NCI-H2107 (cell line): ENCODE data around the gene GPC1.

Source experiments
- DNase-seq: peaks from one replicate; lab custom pipeline; 2025; lab: John Stamatoyannopoulos, UW

The GPC1 gene

DNA sequence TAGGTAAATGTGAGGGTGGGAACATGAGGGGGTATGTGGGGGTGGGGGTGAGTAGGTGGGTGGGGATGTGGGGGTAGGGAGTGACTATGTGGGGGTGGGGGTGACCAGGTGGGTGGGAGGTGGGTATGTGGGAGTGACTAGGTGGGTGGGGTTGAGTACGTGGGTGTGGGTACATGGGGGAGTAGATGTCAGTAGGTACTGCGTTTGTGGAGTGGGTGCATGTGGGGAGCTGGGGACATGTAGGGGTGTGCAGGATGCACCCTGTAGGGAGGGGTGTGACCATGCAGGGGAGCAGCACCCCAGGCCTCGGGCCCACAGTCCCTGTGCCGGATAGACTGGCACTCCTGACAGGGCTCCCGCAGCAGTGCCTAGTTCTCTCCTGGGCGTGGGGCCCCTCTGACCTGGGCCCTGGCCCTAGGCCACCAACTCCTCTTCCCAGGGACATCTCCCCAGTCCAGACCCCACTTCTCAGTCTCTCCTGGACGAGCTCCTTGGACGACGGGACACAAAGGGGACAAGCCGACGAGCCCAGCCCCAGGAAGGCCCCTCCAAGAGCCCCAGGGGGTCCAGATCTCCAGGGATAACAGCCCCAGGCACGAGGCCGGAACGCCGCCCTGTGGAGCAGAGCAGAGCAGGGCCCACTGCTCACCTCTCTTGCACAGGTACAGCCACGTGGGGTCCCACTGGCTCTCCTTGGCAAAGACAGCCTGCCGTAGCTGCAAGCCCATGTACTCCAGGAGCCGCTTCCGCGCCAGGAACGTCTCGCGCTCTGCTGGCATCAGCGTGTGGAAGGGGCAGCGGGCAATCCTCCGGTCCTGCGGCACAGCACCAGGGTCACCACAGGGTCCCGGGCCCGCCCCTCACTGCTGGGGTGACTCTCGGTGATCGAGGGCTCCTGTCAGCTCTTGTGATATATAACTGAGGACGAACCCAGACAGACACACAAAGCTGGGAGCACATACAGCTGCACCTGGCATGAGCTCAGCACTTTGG is 64.1 kb downstream of the GPC1 start:
- DNase-seq, result no peak

DNA sequence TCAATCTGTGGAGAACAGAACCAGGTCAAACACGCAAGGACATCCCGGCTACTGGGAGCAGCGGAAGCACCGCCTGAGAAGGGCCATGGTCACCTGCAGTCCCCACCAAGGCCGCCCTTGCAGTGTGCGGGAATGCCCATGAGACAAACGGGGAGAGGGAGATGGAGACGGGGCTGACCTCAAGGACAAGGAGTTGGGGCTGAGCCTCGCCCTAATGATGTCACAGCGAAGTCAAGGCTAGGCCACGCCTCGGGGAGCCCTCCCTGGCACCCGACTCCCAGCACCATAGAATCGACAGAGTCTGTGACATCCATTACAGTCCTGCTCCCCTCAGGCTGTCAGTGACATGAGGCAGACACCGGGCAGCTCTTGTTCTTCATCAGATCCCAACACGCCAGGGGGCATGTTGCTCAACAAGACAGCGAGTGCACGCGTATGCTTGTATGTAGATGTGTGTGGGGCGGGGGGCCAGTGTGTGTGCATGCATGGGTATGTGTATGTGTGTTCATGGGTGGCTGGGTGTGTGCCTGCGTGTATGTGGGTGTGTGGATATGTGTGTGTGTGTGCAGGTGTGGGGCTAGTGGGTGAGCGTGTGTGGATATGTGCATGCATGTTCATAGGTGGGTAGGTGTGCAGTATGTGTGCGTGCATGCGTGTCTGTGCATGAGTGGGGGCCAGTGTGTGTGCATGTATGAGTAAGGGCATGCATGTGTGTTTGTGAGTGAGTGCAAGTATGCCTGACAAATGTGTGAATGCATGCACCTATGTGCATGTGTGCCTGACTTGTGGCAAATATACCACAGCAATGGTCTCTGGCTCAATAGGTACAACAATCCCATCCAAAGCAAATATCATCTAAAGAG is 65.3 kb downstream of the GPC1 start:
- DNase-seq, result no peak

DNA sequence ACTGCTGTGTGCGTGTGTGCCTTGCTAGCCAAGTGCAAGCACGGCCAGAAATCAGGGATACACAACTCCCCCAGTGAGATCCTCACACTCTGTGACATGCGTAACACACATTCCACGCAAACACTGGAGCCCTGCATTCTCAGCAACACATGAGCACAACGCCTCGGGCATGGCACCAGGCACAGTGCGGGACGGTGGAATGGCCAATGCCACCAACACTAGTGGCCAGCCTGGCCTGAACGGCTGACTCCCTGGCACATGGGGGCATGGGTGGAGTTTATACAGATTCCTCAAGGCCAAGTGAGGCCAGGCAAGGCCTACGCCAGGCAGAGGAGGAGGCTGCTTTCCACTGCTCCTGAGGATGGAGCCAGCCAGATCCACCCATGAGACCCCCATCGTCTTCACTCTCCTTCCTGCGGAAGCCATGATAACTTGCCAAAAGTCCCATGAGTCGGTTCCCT is 66.1 kb downstream of the GPC1 start:
- DNase-seq, result no peak

DNA sequence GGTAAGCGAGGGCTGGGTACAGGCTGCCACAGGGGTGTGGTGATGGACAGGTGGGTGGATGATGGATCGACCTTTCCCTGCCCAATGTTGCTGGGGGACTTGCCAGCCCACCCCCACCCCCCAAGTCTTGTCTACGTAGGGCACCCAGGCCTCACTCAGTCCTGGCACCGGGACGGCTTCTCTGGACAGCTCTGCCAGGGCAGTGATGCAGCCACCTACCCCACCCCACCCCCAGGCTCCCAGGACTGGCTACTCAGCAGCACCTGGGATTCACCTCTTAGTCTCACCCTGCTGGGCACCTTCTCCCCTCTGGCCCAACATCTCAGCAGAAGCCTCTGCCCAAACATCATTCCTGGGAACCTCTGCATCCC is 66.6 kb downstream of the GPC1 start:
- DNase-seq, result no peak

DNA sequence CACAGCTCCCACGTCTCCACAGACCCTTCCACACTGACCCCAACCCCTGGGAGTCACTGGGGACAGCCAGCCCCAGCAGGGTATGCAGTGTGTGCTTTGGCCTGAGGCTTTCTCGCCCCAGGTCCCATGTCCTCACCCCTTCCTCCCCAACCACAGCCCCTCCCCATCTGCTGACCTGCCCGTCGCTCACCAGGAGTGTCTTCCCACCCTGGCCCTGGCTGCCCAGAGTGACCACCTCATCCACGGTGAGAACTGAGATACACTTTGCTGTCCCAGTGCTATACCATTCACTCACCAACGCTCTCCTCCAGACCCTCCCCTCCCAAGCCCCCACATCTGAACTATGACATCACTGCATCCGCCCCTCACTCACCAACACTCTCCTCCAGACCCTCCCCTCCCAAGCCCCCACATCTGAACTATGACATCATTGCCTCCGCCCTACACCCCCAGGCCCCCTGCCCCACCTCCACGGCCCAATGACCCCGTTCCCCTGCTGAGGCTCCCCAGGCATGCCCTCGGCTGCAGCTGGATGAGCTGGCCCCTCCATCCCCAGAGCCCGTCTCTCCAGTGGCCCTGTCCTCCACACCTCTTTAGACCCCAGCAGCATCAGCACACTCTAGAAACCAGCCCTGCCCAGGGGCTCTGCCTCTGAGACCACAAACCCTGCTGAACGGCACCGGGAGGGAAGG is 67.1 kb downstream of the GPC1 start:
- no peak for DNase-seq

DNA sequence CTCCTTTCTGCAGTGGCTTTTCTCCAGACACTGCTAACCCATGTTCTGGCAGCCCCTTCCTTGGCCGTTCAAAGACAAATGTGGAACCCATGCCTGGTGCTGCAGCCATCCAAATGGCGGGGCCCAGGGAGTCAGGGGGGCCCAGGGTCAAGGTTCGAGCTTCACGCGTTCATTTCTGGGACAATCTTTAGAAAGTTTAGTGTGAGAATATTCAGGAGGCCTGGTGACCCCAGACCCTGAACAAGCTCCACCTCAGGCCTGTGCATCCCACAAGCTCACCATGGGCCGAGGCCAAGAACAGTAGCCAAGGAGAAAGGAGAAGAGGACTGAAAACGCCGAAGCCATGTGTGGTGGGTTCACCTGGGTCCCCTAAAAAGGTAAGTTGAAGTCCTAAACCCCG is 67.9 kb downstream of the GPC1 start:
- no peak for DNase-seq

DNA sequence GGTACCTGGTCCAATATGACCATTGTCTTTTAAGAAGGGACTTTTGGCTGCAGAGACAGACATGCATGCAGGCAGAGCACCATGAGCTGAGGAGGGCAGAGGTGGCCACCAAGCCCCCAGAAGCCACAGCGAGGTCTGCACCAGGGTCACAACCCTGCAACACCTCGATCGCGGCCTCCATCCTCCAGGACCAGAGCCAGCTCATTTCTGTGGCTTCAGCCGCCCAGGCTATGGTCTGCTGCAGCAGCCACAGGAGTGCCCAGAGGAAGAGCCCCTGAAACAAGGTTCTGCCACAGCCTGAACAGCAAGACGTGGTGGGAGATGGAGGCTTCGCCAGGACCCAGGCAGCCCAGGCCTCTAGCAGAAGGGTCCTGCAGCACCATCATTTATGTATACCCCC is 68.4 kb downstream of the GPC1 start:
- DNase-seq, result no peak

DNA sequence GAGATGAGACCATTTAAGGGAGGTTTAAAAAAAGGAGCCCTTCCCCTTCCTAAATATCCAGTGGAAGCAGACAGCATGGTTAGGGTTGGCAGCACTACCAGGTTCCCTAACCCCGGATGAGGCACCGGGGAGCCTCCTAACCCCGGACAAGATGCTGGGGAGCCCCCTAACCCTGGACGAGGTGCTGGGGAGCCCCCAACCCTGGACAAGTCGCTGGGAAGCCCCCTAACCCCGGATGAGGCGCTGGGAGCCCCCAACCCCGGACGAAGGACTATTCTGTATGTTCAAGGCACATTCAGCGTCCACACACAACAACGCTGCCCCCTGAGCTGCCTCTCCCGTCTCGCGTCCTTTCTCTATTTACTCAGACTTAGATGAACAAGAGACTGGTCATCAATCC is 70.4 kb downstream of the GPC1 start:
- no peak for DNase-seq

GRCh38 chr2:240506406-240507059 is 71.1 kb downstream of the GPC1 start:
- DNase-seq, result no peak

- no peak for DNase-seq
These were observed 71.8 kb downstream of the GPC1 start for GRCh38 chr2:240507060-240507777.

DNA sequence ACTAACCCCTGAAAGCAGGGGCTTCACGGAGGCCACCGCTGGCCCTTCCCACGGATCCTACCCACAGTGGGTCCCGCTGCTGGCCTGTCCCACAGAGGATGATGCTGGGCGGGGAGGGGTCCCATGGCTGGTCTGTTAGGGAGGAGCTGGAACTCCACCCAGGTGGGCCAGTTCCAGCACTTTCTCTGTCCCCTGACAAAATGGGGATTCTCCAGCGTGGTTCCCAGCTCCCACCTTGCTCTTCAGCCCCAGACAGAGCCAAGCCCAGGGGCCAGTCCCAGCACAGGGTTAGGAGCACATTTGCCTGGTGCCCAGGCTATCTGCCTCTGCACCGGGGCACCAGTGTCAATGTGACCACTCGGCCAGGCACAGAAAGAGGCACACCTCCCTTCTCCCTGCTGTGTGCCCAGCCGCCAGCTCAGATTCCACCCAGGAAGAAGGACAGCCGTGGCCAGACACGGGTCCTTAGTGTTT is 72.4 kb downstream of the GPC1 start:
- DNase-seq, result no peak

DNA sequence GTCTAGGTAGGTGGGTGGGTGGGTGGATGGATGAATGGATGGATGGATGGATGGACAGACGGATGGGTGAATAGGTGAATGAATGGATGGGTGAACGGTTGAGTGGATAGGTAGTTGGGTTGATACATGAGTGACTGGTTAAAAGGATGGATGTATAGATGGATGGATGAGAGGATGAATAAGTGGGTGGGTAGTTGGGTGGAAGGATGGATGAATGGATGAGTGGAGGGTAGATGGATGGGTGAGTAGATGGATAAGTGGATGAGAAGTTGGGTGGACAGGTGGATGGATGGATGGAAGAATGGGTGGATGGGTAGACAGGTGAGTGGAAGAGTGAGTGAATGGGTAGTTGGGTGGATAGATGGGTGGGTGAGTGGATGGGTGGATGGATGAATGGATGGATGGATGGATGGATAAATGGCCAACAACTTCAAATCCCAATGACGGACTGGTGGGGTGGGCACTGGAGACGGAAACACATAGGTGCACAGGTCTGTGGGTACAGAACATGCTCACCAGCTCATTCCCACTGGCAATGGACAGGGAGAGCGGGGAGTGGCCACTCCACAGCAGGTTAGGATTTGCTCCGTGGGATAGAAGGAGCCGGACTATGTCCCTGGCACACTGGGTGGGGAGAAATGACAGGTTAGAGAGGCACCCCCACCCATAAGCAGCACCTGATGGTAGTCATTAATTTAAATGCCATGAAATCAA is 73.5 kb downstream of the GPC1 start:
- no peak for DNase-seq

- no peak for DNase-seq
These were observed 74.4 kb downstream of the GPC1 start for GRCh38 chr2:240509667-240510512.

- no peak for DNase-seq
These were observed 75.2 kb downstream of the GPC1 start for GRCh38 chr2:240510513-240511210.

DNA sequence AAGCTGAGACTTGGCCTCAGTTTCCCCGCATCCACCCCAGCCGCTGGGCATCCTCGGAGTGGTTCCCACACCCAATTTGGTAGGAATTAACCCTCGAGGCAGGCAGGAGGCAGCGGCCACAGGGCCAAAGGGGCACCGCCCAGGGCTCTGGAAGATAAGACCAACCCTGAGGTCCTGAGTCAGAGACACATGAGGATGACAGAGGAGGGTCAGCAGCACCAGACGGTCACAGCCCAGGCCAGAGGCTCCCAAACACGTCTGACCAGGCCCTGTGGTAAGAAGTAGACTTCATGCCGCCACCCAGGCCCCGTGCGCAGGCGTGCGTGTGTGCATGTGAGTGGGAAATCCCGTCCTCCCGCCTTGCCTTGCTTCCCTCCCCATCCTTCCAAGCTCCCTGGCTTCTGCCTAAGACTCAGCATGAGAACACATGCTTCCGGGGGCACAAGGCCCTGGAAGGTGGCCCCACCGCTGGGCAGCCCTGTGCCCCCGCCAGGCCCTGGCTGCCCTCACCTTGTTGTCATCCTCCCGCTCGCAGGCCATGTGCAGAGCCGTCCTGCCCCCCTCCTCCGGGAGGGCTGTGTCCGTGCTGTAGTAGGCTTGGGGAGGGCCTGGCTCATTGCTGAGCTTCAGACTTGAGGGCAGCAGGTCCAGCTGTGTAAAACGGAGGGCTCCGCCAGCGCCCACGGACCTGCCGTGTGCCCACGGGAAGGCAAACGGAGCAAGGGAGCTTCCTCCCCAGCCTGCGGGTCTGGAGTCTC is 76.1 kb downstream of the GPC1 start:
- no peak for DNase-seq

DNA sequence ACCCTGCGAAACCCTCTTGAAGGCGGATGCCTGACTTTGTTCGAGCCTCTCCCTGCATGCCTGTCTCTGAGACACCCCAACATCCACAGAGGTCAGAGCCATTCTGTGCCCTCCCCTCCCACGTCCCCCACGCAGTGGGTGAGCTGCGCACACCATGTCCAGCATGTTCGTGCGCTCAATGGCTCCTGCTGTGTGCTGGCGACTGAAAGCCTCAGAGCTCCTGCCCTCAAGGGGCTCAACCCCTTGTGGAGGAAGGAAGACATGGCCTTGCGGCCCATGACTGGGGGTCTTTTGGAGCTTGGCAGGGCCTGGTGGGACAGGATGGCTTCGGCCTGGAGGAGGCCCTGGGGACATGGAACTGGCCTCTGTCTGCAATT is 76.6 kb downstream of the GPC1 start:
- DNase-seq, result no peak

- DNase-seq, result no peak
These were observed 77.4 kb downstream of the GPC1 start for GRCh38 chr2:240512666-240513535.
